ENCODE results near the gene PHLDA2. TPM values are rescaled to one million over a fixed set of nuclear protein-coding genes. Genes with fewer than 3 reads are reported as not detected.
A peak's percentile ranks its signal among the peaks of the same experiment; 100 is the strongest.

Gene PHLDA2
- total RNA-seq, 1 experiment from 2014 or later: 5.6 TPM

- no peak for DNase-seq (ENCODE audit: extremely low read depth, low read depth)
Measured at GRCh38 chr11:2899080-2899783, 30.0 kb downstream of the PHLDA2 start.

GRCh38 chr11:2898366-2899079 is 30.7 kb downstream of the PHLDA2 start:
- no peak for DNase-seq (ENCODE audit: extremely low read depth, low read depth)

- no peak for DNase-seq (ENCODE audit: extremely low read depth, low read depth)
Measured at GRCh38 chr11:2897048-2897447, 32.2 kb downstream of the PHLDA2 start.

GRCh38 chr11:2896047-2896446 is 33.2 kb downstream of the PHLDA2 start:
- DNase-seq (ENCODE audit: extremely low read depth, low read depth): no peak

GRCh38 chr11:2893935-2894334 is 35.3 kb downstream of the PHLDA2 start:
- DNase-seq (ENCODE audit: extremely low read depth, low read depth): no peak

- DNase-seq (ENCODE audit: extremely low read depth, low read depth): no peak
Measured at GRCh38 chr11:2892967-2893528, 36.2 kb downstream of the PHLDA2 start.

GRCh38 chr11:2892215-2892966 is 36.8 kb downstream of the PHLDA2 start:
- DNase-seq (ENCODE audit: extremely low read depth, low read depth): no peak

GRCh38 chr11:2891326-2892214 is 37.6 kb downstream of the PHLDA2 start:
- no peak for DNase-seq (ENCODE audit: extremely low read depth, low read depth)

- DNase-seq (ENCODE audit: extremely low read depth, low read depth): no peak
Measured at GRCh38 chr11:2890466-2891294, 38.5 kb downstream of the PHLDA2 start.

GRCh38 chr11:2889362-2890273 is 39.6 kb downstream of the PHLDA2 start:
- DNase-seq (ENCODE audit: extremely low read depth, low read depth): no peak

- peak; percentile 68 for DNase-seq (ENCODE audit: extremely low read depth, low read depth)
Measured at GRCh38 chr11:2888266-2888968, 40.8 kb downstream of the PHLDA2 start.

- no peak for DNase-seq (ENCODE audit: extremely low read depth, low read depth)
Measured at GRCh38 chr11:2887515-2888195, 41.6 kb downstream of the PHLDA2 start.

- DNase-seq (ENCODE audit: extremely low read depth, low read depth): no peak
Measured at GRCh38 chr11:2886936-2887335, 42.3 kb downstream of the PHLDA2 start.

- no peak for DNase-seq (ENCODE audit: extremely low read depth, low read depth)
Measured at GRCh38 chr11:2886191-2886894, 42.9 kb downstream of the PHLDA2 start.

GRCh38 chr11:2885678-2886081 is 43.5 kb downstream of the PHLDA2 start, which contains the start of gene CDKN1C:
TSS of gene CDKN1C (minus strand) at chr11:2885775. CDS start at chr11:2885456, 319 bp downstream.
- peak; percentile 45 for DNase-seq (ENCODE audit: extremely low read depth, low read depth)

GRCh38 chr11:2885017-2885677 is 44.1 kb downstream of the PHLDA2 start:
- DNase-seq (ENCODE audit: extremely low read depth, low read depth): no peak
